ENCODE data around the gene PAQR8.

DNA sequence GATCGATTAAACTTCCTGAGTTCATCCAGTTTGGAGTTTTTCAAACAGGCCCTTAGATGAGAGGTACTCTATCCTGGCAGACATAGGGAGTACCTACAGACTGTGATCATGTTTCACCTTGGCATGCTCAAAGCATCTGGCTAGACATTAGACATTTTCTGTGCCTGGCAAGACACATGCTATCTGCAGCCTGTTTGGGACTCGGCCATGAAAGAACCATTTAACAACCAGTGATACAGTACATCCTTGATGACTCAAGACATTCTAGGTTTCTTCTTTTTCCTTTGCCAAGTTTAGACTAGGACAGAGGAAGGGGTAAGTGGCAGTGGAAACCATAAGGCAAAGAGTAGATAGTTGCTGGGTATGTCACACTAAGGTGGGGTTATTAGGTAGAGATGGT, 15.4 kb upstream of the PAQR8 start:
- TF ChIP-seq, protein P1, sequence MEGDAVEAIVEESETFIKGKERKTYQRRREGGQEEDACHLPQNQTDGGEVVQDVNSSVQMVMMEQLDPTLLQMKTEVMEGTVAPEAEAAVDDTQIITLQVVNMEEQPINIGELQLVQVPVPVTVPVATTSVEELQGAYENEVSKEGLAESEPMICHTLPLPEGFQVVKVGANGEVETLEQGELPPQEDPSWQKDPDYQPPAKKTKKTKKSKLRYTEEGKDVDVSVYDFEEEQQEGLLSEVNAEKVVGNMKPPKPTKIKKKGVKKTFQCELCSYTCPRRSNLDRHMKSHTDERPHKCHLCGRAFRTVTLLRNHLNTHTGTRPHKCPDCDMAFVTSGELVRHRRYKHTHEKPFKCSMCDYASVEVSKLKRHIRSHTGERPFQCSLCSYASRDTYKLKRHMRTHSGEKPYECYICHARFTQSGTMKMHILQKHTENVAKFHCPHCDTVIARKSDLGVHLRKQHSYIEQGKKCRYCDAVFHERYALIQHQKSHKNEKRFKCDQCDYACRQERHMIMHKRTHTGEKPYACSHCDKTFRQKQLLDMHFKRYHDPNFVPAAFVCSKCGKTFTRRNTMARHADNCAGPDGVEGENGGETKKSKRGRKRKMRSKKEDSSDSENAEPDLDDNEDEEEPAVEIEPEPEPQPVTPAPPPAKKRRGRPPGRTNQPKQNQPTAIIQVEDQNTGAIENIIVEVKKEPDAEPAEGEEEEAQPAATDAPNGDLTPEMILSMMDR (IDR thresholded peaks at IDR 0.05): no peak
- no peak for TF ChIP-seq EP300 (IDR thresholded peaks at IDR 0.05; ENCODE audit: low read depth)

Data from transverse colon (tissue), 3 donors.